SK-N-SH (cell line): ENCODE data around the gene RDH16. TPM values are rescaled to one million over a fixed set of nuclear protein-coding genes. Genes with fewer than 3 reads are reported as not detected.
"Not testable (repeated sequence)": the region's sequence is repeated elsewhere in the genome, so short reads cannot be mapped to it uniquely, and the experiment has no call there.

ENCODE experiments used
- CTCF ChIA-PET: fragments of 300-600, 350-600 bp; formaldehyde crosslinking; extraction: SDS; loops from one replicate; lab custom pipeline; 2021; lab: Yijun Ruan, JAX
- POLR2A ChIA-PET: fragments of 350-600 bp; sonication (Branson Sonifier 250); formaldehyde crosslinking; extraction: SDS; loops from one replicate; lab custom pipeline; 2020; ENCODE audit warnings: antibody characterized with exemption, inconsistent platforms; lab: Yijun Ruan, JAX
- DNase-seq: peaks from one replicate; pipeline ENCODE4 v3.0.0; 2012
- H2AFZ ChIP-seq: fragments of 200-600 bp; sonication (generic); 2 replicates; pipeline ENCODE4 v1.8.1; 2016; ENCODE audit warnings: antibody characterized with exemption, mild to moderate bottlenecking, low read depth
- H3F3A ChIP-seq: fragments of 200-600 bp; sonication (generic); replicated peaks from 2 replicates; pipeline ENCODE3; 2016; ENCODE audit warnings: antibody characterized with exemption, mild to moderate bottlenecking; ENCODE audit not compliant: insufficient read depth
- H3K27ac ChIP-seq, 2 experiments: fragments of 200-500 bp in 1 of 2; fragments of 200-600 bp in 1 of 2; sonication (Bioruptor generic) in 1 of 2; sonication (generic), shearing (Covaris generic) in 1 of 2; 2 replicates each; pipeline versions ENCODE4 v1.5.1 to v1.6.1; 2014 to 2016; ENCODE audit warnings: low read depth in 2 of 2, inconsistent platforms in 1 of 2, low read length in 1 of 2, mild to moderate bottlenecking in 1 of 2, mixed read lengths in 1 of 2
- H3K27me3 ChIP-seq: fragments of 200-600 bp; sonication (generic), shearing (Covaris generic); 2 replicates; pipeline ENCODE4 v1.6.1; 2016; ENCODE audit warnings: mixed run types; ENCODE audit not compliant: insufficient read depth
- H3K36me3 ChIP-seq, 2 experiments: fragments of 200-500 bp in 1 of 2; fragments of 200-600 bp in 1 of 2; sonication (Bioruptor generic) in 1 of 2; sonication (generic) in 1 of 2; replicated peaks in 1 of 2; 2 replicates each; pipeline versions ENCODE3 to v1.5.1; 2014 to 2016; ENCODE audit warnings: low read length in 1 of 2, mild to moderate bottlenecking in 1 of 2; ENCODE audit not compliant: insufficient read depth in 2 of 2, control insufficient read depth in 1 of 2
- H3K4me1 ChIP-seq, 2 experiments: fragments of 200-500 bp in 1 of 2; fragments of 200-600 bp in 1 of 2; sonication (Bioruptor generic) in 1 of 2; sonication (generic), shearing (Covaris generic) in 1 of 2; 2 replicates each; pipeline versions ENCODE4 v1.5.1 to v1.6.1; 2014 to 2016; ENCODE audit warnings: low read depth in 1 of 2, low read length in 1 of 2, mixed run types in 1 of 2; ENCODE audit not compliant: insufficient read depth in 2 of 2, control insufficient read depth in 1 of 2
- H3K4me2 ChIP-seq: fragments of 200-600 bp; sonication (generic), shearing (Covaris generic); 2 replicates; pipeline ENCODE4 v1.6.1; 2017; ENCODE audit warnings: mixed run types
- H3K4me3 ChIP-seq, 2 experiments: fragments of 200-500 bp in 1 of 2; fragments of 200-600 bp in 1 of 2; sonication (Bioruptor generic) in 1 of 2; sonication (generic), shearing (Covaris generic) in 1 of 2; 2 replicates each; pipeline versions ENCODE4 v1.5.1 to v1.8.1; 2014 to 2016; ENCODE audit warnings: low read depth in 2 of 2, inconsistent platforms in 1 of 2, low read length in 1 of 2, mild to moderate bottlenecking in 1 of 2, mixed read lengths in 1 of 2, moderate library complexity in 1 of 2
- H3K79me2 ChIP-seq: fragments of 200-600 bp; sonication (generic); 2 replicates; pipeline ENCODE4 v1.8.1; 2017; ENCODE audit warnings: mild to moderate bottlenecking; ENCODE audit not compliant: insufficient read depth
- H3K9ac ChIP-seq: fragments of 200-600 bp; sonication (generic); 2 replicates; pipeline ENCODE4 v1.6.1; 2017; ENCODE audit warnings: mixed run types
- H3K9me2 ChIP-seq: fragments of 200-600 bp; sonication (generic); 2 replicates; pipeline ENCODE4 v1.6.1; 2017; ENCODE audit warnings: mixed run types
- H3K9me3 ChIP-seq: fragments of 200-600 bp; sonication (generic); 2 replicates; pipeline ENCODE4 v1.6.1; 2017; ENCODE audit warnings: mixed run types, mild to moderate bottlenecking, moderate library complexity
- H4K20me1 ChIP-seq: fragments of 200-600 bp; sonication (generic); 2 replicates; pipeline ENCODE4 v1.6.1; 2017; ENCODE audit warnings: mild to moderate bottlenecking, mixed run types; ENCODE audit not compliant: insufficient read depth
- MXI1 ChIP-seq: IDR thresholded peaks from 2 replicates; pipeline ENCODE4 v1.6.1; 2012; ENCODE audit warnings: mild to moderate bottlenecking, low read depth, low read length, improper control_type of control experiment
- SMC3 ChIP-seq: IDR thresholded peaks from 2 replicates; pipeline ENCODE4 v1.6.1; 2012; ENCODE audit warnings: low read depth, low read length, improper control_type of control experiment
- TCF12 ChIP-seq: IDR thresholded peaks from 2 replicates; pipeline ENCODE4 v1.4.0; 2012
- ZBTB33 ChIP-seq: IDR thresholded peaks from 2 replicates; pipeline ENCODE4 v1.4.0; 2012; ENCODE audit warnings: low read depth, borderline replicate concordance
- WGBS: methylation state at CpG from one replicate; pipeline ENCODE4 v1.1.6; 2017; ENCODE audit warnings: low lambda C conversion rate; 5-methylcytosine and 5-hydroxymethylcytosine counted together
- polyA plus RNA-seq, 3 experiments: library from polyadenylated mRNA; depleted of rRNA; stranded (reverse); fragments of >200 nt; gene quantifications; 2 replicates each; pipeline ENCODE4 v1.2.3, GENCODE V29; 2012

RDH16 gene
- polyA plus RNA-seq, 1 of the 3 experiments (the other 2 are of a cell fraction), result 0.12 TPM

GRCh38 chr12:56941299-56942017 lies 15.9 kb downstream of the RDH16 start:
- H3K27ac ChIP-seq, result no peak overlapping the region
- no peaks in the 10 kb centered on the region for H4K20me1 ChIP-seq
- no peaks in the 10 kb centered on the region for H3K36me3 ChIP-seq
- H3K4me1 ChIP-seq, result peaks cover 0 to 7% of the 10 kb centered on the region in 2 experiments; a peak in 3 of 4 replicates
- no peak overlapping the region for H3K9ac ChIP-seq
- H3K9me2 ChIP-seq, result no peaks in the 10 kb centered on the region
- CTCF ChIA-PET, result no interaction called here
- H2AFZ ChIP-seq, result no peak overlapping the region
- DNase-seq, result no peak
- no peaks in the 10 kb centered on the region; the same call in 1 of the 2 replicates for H3K27me3 ChIP-seq
- WGBS, result 0% methylated on average over 1 of the region's 3 CpGs
- no peak overlapping the region for H3K4me3 ChIP-seq
- TF ChIP-seq MXI1, result no peak
- TF ChIP-seq TCF12, result no peak
- TF ChIP-seq, all 33 proteins: peak for 0
- Histone ChIP-seq H3K79me2 (no peaks in the 10 kb centered on the region), H3F3A (no peaks in the 10 kb centered on the region), H3K4me2 (peak overlapping the region; percentile 44; the same call in 1 of the 2 replicates), H3K9me3 (no peaks in the 10 kb centered on the region)
- POLR2A ChIA-PET, result no interaction called here

- H3K4me1 ChIP-seq, H3F3A ChIP-seq, H4K20me1 ChIP-seq, H3K4me3 ChIP-seq, H3K9ac ChIP-seq, H3K36me3 ChIP-seq, H3K27ac ChIP-seq, H3K9me3 ChIP-seq, DNase-seq, H3K79me2 ChIP-seq, H2AFZ ChIP-seq, H3K27me3 ChIP-seq, POLR2A ChIA-PET, H3K9me2 ChIP-seq, CTCF ChIA-PET, H3K4me2 ChIP-seq: not testable (repeated sequence)
- no CpG with 5 or more reads among the region's 4 CpGs for WGBS
Observed at GRCh38 chr12:56940942-56941298, 16.5 kb downstream of the RDH16 start.

GRCh38 chr12:56935752-56936151 lies 21.7 kb downstream of the RDH16 start:
- Histone ChIP-seq H3K79me2 (no peaks in the 10 kb centered on the region), H3K4me1 (peaks cover 0 to 4% of the 10 kb centered on the region in 2 experiments; a peak in 3 of 4 replicates), H3F3A (no peaks in the 10 kb centered on the region), H3K9me2 (no peaks in the 10 kb centered on the region), H3K4me3 (no peak overlapping the region), H3K9ac (no peak overlapping the region), H3K9me3 (no peaks in the 10 kb centered on the region), H3K27me3 (no peaks in the 10 kb centered on the region; the same call in 1 of the 2 replicates), H4K20me1 (no peaks in the 10 kb centered on the region), H3K27ac (no peak overlapping the region), H3K36me3 (no peaks in the 10 kb centered on the region), H3K4me2 (no peak overlapping the region), H2AFZ (no peak overlapping the region)
- POLR2A ChIA-PET, result no interaction called here
- TF ChIP-seq ZBTB33, result no peak
- TF ChIP-seq SMC3, result no peak
- 45% methylated on average over 2 of the region's 2 CpGs for WGBS
- DNase-seq, result no peak
- CTCF ChIA-PET, result interaction anchor here (0.6 kb wide), 1 partner anchor 172 kb away, joined by 3 read pairs; the partner anchor contains the start of gene HSD17B6
